BLaER1 treated with 17β-estradiol and CSF1 and Interleukin-3, amounts not matched to agents 10 nM and 100 nM (cell line): ENCODE results near the gene SELENOH.
A peak's percentile ranks its signal among the peaks of the same experiment; 100 is the strongest.

Experiments used
- H3K27ac ChIP-seq, 11 experiments: shearing (Covaris generic); formaldehyde crosslinking; 2 replicates each; pipeline ENCODE4 v1.8.1; 2022
- H3K27me3 ChIP-seq, 11 experiments: shearing (Covaris generic); formaldehyde crosslinking; 2 replicates each; pipeline ENCODE4 v1.8.1; 2022
- H3K36me3 ChIP-seq, 11 experiments: shearing (Covaris generic); formaldehyde crosslinking; 2 replicates each; pipeline ENCODE4 v1.8.1; 2022
- H3K4me1 ChIP-seq, 10 experiments: shearing (Covaris generic); formaldehyde crosslinking; 2 replicates each; pipeline ENCODE4 v1.8.1; 2022
- H3K4me2 ChIP-seq, 11 experiments: shearing (Covaris generic); formaldehyde crosslinking; 2 replicates each; pipeline ENCODE4 v1.8.1; 2022
- H3K4me3 ChIP-seq, 10 experiments: shearing (Covaris generic); formaldehyde crosslinking; 2 replicates each; pipeline ENCODE4 v1.8.1; 2022
- H3K9ac ChIP-seq, 11 experiments: shearing (Covaris generic); formaldehyde crosslinking; 2 replicates each; pipeline ENCODE4 v1.8.1; 2022
- H3K9me3 ChIP-seq, 11 experiments: shearing (Covaris generic); formaldehyde crosslinking; replicated peaks in 1 of 11; 2 replicates each; pipeline ENCODE4 v1.8.1; 2022
- H4K20me1 ChIP-seq, 11 experiments: shearing (Covaris generic); formaldehyde crosslinking; 2 replicates each; pipeline ENCODE4 v1.8.1; 2022
- Cebpa-rat ChIP-seq, 11 experiments: shearing (Covaris generic); IDR thresholded peaks; 2 replicates each; pipeline ENCODE4 v1.8.1; 2022

The SELENOH gene

DNA sequence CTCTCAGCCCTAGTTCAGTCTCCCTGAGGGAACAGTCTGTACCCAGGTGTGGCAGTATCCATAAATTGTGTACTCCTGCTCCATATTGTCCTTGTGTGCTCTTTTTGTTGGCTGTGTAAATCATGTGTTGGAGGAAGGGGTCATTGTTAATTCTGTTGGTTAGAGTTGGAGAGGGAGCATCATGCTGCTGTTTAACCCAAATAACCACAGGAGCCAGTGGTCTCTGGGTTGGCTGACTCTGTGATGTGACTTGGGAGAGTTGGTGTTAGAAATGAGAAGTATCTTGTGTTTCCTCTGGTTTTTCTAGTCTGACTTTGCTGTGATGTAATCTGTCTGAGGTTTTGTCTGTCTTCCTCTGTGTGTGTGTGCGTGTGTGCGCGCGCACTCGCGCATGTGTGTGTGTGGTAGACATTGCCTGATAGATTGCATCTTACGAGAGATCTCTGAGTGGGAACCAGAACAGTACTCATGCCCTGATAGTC, 50.8 kb downstream of the SELENOH start:
- Histone ChIP-seq H3K27ac (peak overlapping the region; percentile 67 to 92 (median 83); a peak in 21 of 22 replicates), H3K27me3 (no peaks in the 10 kb centered on the region), H4K20me1 (peaks cover 0 to 10% (median 0%) of the 10 kb centered on the region in 11 experiments; a peak in 1 of 22 replicates), H3K4me1 (peaks cover 29 to 94% (median 77%) of the 10 kb centered on the region in 10 experiments), H3K9me3 (no peaks in the 10 kb centered on the region), H3K9ac (peak overlapping the region in 10 of 11 experiments; percentile 32 to 77 (median 68); a peak in 18 of 22 replicates), H3K4me3 (peak overlapping the region in 8 of 10 experiments; percentile 30 to 58 (median 42); a peak in 13 of 20 replicates), H3K4me2 (peak overlapping the region; percentile 77 to 98 (median 93)), H3K36me3 (peaks cover 12 to 26% (median 19%) of the 10 kb centered on the region in 11 experiments)
- peak in 10 of 11 experiments; percentile 14 to 88 (median 31); a peak in 10 of 22 replicates for TF ChIP-seq Cebpa-rat (IDR thresholded peaks at IDR 0.05)

DNA sequence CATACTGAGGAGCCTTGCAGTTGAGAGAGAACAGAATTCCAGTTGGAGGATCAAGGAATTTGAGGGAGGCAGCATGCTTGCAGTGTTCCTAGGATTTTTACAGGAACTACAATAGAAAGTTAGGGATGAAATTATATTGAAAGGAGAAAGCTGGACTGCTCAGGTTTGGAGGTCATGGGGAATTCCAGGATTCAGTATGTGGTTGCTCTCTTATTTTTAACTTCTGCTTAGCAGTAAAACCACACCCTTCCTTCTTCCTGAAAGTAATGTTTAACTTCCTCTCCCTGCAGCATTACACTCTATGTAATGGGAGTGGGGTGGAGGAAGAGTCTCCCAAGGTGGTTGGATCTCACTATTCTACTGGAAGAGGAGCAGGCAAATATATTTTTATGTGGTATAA, 51.6 kb downstream of the SELENOH start:
- peak overlapping the region; percentile 77 to 98 (median 93) for H3K4me2 ChIP-seq

More for the DNA sequence above, 51.6 kb downstream of the SELENOH start:
- peak overlapping the region in 10 of 11 experiments; percentile 31 to 77 (median 67); a peak in 17 of 22 replicates for H3K9ac ChIP-seq
- no peaks in the 10 kb centered on the region for H3K27me3 ChIP-seq
- H3K4me3 ChIP-seq, result peak overlapping the region in 9 of 10 experiments; percentile 24 to 58 (median 41); a peak in 16 of 20 replicates
- TF ChIP-seq Cebpa-rat (IDR thresholded peaks at IDR 0.05), result no peak
- peak overlapping the region; percentile 67 to 92 (median 83) for H3K27ac ChIP-seq
- peaks cover 12 to 27% (median 21%) of the 10 kb centered on the region in 11 experiments for H3K36me3 ChIP-seq
- no peaks in the 10 kb centered on the region for H3K9me3 ChIP-seq
- peaks cover 29 to 86% (median 71%) of the 10 kb centered on the region in 10 experiments for H3K4me1 ChIP-seq
- peaks cover 0 to 10% (median 0%) of the 10 kb centered on the region in 11 experiments; a peak in 1 of 22 replicates for H4K20me1 ChIP-seq
